Type B pancreatic cell (in vitro differentiated cells): ENCODE measurements around the gene MCTP1. TPM values are rescaled to one million over a fixed set of nuclear protein-coding genes. Genes with fewer than 3 reads are reported as not detected.

Source experiments
- DNase-seq: peaks from one replicate; pipeline ENCODE4 v3.0.0; 2021; ENCODE audit warnings: mixed read lengths; ENCODE audit not compliant: unreplicated experiment; ENCODE audit errors: extremely low spot score
- H3K27ac Mint-ChIP-seq: 2 replicates; pipeline ENCODE4 v1.8.0; 2021; ENCODE audit warnings: mild to moderate bottlenecking, mixed read lengths
- H3K27me3 Mint-ChIP-seq: 2 replicates; pipeline ENCODE4 v1.8.0; 2021; ENCODE audit warnings: mixed read lengths
- H3K36me3 Mint-ChIP-seq: 2 replicates; pipeline ENCODE4 v1.8.0; 2021; ENCODE audit warnings: mixed read lengths
- H3K4me1 Mint-ChIP-seq: one replicate; pipeline ENCODE4 v1.8.0; 2021; ENCODE audit warnings: mixed read lengths; ENCODE audit not compliant: unreplicated experiment
- H3K4me3 Mint-ChIP-seq: 2 replicates; pipeline ENCODE4 v1.8.0; 2021; ENCODE audit warnings: mild to moderate bottlenecking, mixed read lengths
- H3K9me3 Mint-ChIP-seq: 2 replicates; pipeline ENCODE4 v1.8.0; 2021; ENCODE audit warnings: mixed read lengths
- total RNA-seq: library from RNA; stranded (reverse); gene quantifications from 2 replicates; pipeline ENCODE4 v1.2.1, GENCODE V29; 2021; ENCODE audit warnings: low replicate concordance
- TF ChIP-seq, protein P1 (sequence below): fragments of 200-600 bp; sonication (generic); conservative IDR thresholded peaks from 2 replicates; pipeline ENCODE4 v1.5.0; 2021; ENCODE audit warnings: antibody characterized with exemption, mild to moderate bottlenecking

The MCTP1 gene
- total RNA-seq, 1 donor from 2014 or later: 4.6 TPM

GRCh38 chr5:94746731-94747124, 538.2 kb downstream of the MCTP1 start:
- no peaks in the 10 kb centered on the region for H3K4me1 Mint-ChIP-seq
- peaks cover 2% of the 10 kb centered on the region for H3K27me3 Mint-ChIP-seq
- H3K4me3 Mint-ChIP-seq: no peak overlapping the region
- H3K9me3 Mint-ChIP-seq: no peaks in the 10 kb centered on the region
- no peak overlapping the region for H3K27ac Mint-ChIP-seq
- TF ChIP-seq, protein P1, sequence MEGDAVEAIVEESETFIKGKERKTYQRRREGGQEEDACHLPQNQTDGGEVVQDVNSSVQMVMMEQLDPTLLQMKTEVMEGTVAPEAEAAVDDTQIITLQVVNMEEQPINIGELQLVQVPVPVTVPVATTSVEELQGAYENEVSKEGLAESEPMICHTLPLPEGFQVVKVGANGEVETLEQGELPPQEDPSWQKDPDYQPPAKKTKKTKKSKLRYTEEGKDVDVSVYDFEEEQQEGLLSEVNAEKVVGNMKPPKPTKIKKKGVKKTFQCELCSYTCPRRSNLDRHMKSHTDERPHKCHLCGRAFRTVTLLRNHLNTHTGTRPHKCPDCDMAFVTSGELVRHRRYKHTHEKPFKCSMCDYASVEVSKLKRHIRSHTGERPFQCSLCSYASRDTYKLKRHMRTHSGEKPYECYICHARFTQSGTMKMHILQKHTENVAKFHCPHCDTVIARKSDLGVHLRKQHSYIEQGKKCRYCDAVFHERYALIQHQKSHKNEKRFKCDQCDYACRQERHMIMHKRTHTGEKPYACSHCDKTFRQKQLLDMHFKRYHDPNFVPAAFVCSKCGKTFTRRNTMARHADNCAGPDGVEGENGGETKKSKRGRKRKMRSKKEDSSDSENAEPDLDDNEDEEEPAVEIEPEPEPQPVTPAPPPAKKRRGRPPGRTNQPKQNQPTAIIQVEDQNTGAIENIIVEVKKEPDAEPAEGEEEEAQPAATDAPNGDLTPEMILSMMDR: no peak
- H3K36me3 Mint-ChIP-seq: no peaks in the 10 kb centered on the region
- no peak for DNase-seq

DNA sequence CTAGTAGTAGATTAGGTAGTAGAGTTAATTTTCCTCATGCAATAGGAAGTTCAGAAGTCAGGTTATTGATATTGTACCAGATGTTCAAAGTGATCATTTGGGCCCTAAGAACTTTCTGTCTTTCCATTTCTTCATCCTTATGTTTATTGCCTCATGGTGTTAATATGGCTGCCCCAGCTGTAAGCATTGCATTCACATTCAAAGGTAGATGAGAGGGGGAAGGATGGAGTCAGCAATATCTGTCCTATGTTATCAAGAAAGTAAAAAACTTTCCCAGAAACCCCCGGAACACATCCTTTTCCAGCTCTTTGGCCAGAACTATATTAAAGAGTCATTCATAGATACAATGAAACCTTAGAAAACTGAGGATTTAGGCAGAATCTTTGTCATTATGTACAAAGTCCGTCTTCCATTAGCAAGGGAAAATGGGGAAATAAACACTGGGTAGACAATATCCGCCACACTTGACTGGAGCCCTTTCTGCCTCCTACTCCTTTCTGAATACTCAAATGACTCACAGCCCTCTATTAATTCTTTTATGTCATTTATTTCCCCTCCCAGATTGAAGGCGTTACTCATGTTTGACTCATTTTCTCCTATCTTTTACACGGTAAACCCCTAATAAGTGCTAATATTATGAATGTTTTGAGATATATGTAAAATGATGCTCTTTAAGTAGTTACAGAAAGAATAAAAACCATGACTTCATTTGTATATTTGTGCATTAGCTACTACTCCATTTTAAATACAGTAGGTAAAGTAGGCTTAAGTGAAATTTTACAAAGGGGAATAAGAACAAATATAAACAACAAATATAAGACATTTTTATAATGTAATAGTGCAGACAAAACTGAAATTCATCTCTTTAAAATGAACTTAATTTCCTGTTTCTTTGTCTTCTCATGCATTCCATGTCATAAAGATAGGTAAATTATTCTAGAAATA, 538.8 kb downstream of the MCTP1 start:
- no peaks in the 10 kb centered on the region for H3K4me1 Mint-ChIP-seq
- H3K27me3 Mint-ChIP-seq: peaks cover 2% of the 10 kb centered on the region
- no peak overlapping the region for H3K4me3 Mint-ChIP-seq
- TF ChIP-seq, protein P1: no peak
- no peak for DNase-seq
- H3K27ac Mint-ChIP-seq: no peak overlapping the region
- no peaks in the 10 kb centered on the region for H3K9me3 Mint-ChIP-seq
- no peaks in the 10 kb centered on the region for H3K36me3 Mint-ChIP-seq

DNA sequence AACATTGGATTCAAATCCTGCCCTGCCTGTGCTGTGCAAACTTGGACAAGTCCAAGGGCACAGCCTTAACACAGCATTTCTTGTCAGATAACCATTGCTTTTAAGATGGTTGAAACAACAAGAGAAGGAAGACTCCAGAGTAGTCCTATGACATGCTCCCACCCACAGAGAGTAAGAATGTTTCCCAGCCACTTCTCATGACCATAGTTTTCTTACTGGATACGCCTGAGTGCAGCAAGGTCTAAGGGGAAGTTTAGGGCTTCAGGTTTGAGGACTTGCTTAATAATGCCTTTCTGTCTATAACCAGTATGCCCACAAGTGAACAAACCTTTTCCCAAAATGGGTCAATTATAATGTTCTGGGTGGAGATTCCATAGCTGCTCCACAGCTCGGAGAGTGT, 540.0 kb downstream of the MCTP1 start:
- H3K9me3 Mint-ChIP-seq: no peaks in the 10 kb centered on the region
- DNase-seq: no peak
- H3K27ac Mint-ChIP-seq: no peak overlapping the region
- H3K27me3 Mint-ChIP-seq: peaks cover 2% of the 10 kb centered on the region
- H3K4me1 Mint-ChIP-seq: no peaks in the 10 kb centered on the region
- H3K36me3 Mint-ChIP-seq: no peaks in the 10 kb centered on the region
- H3K4me3 Mint-ChIP-seq: no peak overlapping the region
- TF ChIP-seq, protein P1: no peak

DNA sequence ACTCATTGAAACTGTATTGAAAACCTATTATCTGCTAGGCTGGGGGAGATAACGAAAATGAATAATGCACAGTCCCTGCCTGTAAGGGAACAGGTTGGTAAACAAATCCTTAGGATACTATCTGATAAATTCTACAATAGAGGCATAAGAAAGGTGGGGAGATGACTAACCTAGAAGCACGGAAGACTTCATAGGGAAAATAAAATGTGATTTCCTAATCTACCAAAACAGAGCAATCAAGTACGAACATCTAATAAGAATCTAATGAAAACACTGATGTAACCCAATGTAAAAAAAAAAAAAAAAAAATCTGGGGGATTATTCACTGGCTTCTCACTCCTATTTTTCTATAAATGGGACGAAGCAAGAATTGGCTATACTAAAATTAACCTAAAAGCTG, 542.0 kb downstream of the MCTP1 start:
- Mint-ChIP-seq H3K27me3 (peaks cover 2% of the 10 kb centered on the region), H3K9me3 (no peaks in the 10 kb centered on the region), H3K36me3 (no peaks in the 10 kb centered on the region), H3K4me1 (no peaks in the 10 kb centered on the region), H3K4me3 (no peak overlapping the region), H3K27ac (no peak overlapping the region)
- TF ChIP-seq, protein P1: no peak
- no peak for DNase-seq

DNA sequence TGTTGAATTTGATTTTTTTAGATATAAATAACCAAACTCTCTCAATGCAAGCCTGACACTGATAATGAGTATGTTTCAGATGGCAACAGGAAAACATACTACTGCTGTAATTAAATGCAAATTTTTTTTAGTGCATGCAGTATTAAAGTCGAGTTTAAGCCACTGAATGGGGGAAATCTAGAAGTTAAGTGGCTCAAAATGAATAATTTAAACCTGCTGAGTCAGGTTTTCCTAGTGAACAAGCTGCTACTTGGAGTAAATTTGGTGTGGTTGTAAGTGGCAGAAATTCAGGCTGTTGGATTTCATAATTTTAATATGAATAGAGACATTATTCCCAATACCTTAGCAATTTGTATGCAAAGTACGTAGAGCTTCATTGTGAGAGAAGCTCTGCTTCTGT, 544.6 kb downstream of the MCTP1 start:
- Mint-ChIP-seq H3K36me3 (no peaks in the 10 kb centered on the region), H3K9me3 (no peaks in the 10 kb centered on the region), H3K4me3 (no peak overlapping the region), H3K27ac (no peak overlapping the region), H3K27me3 (peaks cover under 1% of the 10 kb centered on the region), H3K4me1 (no peaks in the 10 kb centered on the region)
- no peak for DNase-seq
- TF ChIP-seq, protein P1: no peak
